MCF 10A (cell line): Measurements from ENCODE around the gene ARMC9. TPM values are rescaled to one million over a fixed set of nuclear protein-coding genes. Genes with fewer than 3 reads are reported as not detected.

Source experiments
- BruUV-seq: library from RNA; stranded (reverse); fragments of 400-500 nt; replicated peaks from 2 replicates; lab custom pipeline; 2021; lab: Mats Ljungman, UMichigan
- CTCF ChIA-PET: fragments of 300-600 bp; sonication (Branson Sonifier 250); formaldehyde crosslinking; extraction: SDS; loops from one replicate; lab custom pipeline; 2021; ENCODE audit warnings: antibody characterized with exemption, inconsistent platforms; lab: Yijun Ruan, JAX
- POLR2A ChIA-PET: fragments of 300-600, 350-650 bp; sonication (Branson Sonifier 250); formaldehyde crosslinking; extraction: SDS; loops from one replicate; lab custom pipeline; 2020; ENCODE audit warnings: antibody characterized with exemption, inconsistent platforms; lab: Yijun Ruan, JAX
- DNase-seq: peaks from one replicate; pipeline ENCODE4 v3.0.0-alpha.2; 2018; ENCODE audit not compliant: unreplicated experiment
- H3K27ac Mint-ChIP-seq: one replicate; pipeline ENCODE4 v1.8.0; 2022; ENCODE audit warnings: mild to moderate bottlenecking, low read depth, mixed read lengths; ENCODE audit not compliant: unreplicated experiment
- H3K27me3 Mint-ChIP-seq: one replicate; pipeline ENCODE4 v1.8.0; 2022; ENCODE audit warnings: mixed read lengths; ENCODE audit not compliant: insufficient read depth, unreplicated experiment
- H3K36me3 Mint-ChIP-seq: one replicate; pipeline ENCODE4 v1.8.0; 2022; ENCODE audit warnings: mild to moderate bottlenecking, moderate library complexity, mixed read lengths; ENCODE audit not compliant: insufficient read depth, unreplicated experiment
- H3K4me1 Mint-ChIP-seq: one replicate; pipeline ENCODE4 v1.8.0; 2022; ENCODE audit warnings: mixed read lengths; ENCODE audit not compliant: insufficient read depth, unreplicated experiment
- H3K4me3 Mint-ChIP-seq: one replicate; pipeline ENCODE4 v1.8.0; 2022; ENCODE audit warnings: mild to moderate bottlenecking, moderate library complexity, mixed read lengths; ENCODE audit not compliant: unreplicated experiment
- H3K9me3 Mint-ChIP-seq: one replicate; pipeline ENCODE4 v1.8.0; 2022; ENCODE audit warnings: mixed read lengths; ENCODE audit not compliant: unreplicated experiment
- CTCF ChIP-seq: fragments of 200-600 bp; IDR thresholded peaks from one replicate; pipeline ENCODE4 v1.8.0; 2022; ENCODE audit warnings: antibody characterized with exemption, mild to moderate bottlenecking; ENCODE audit not compliant: unreplicated experiment
- intact Hi-C: fragments of 100-400 bp; cut with micrococcal nuclease; formaldehyde crosslinking; loops from 2 replicates; pipeline ENCODE4 v1.14.1; 2022
- total RNA-seq: library from RNA; stranded (reverse); gene quantifications from 2 replicates; pipeline ENCODE4 v1.2.3, GENCODE V29; 2022

Gene ARMC9
- total RNA-seq, 1 experiment from 2014 or later = 16.5 TPM

GRCh38 chr2:231228974-231229529 lies 30.6 kb downstream of the ARMC9 start:
- peaks cover under 1% of the 10 kb centered on the region for H3K36me3 Mint-ChIP-seq
- H3K27me3 Mint-ChIP-seq = no peaks in the 10 kb centered on the region
- no peak overlapping the region for H3K4me3 Mint-ChIP-seq
- POLR2A ChIA-PET = interaction anchor here (1.1 kb wide), 1 partner anchor 100 kb away, joined by 3 read pairs; no protein-coding TSS in a partner anchor
- intact Hi-C loops = no loop called here
- no peak overlapping the region for H3K27ac Mint-ChIP-seq
- CTCF ChIA-PET = interaction anchor here (0.7 to 10.6 kb wide), 6 partner anchors 125 to 276 kb away, joined by 3 to 156 read pairs (median 5); no protein-coding TSS in a partner anchor
- BruUV-seq = no TSS peak
- no peak for DNase-seq
- H3K4me1 Mint-ChIP-seq = no peaks in the 10 kb centered on the region
- H3K9me3 Mint-ChIP-seq = no peaks in the 10 kb centered on the region
- no peak for TF ChIP-seq CTCF

GRCh38 chr2:231235217-231235616 lies 36.8 kb downstream of the ARMC9 start:
- Mint-ChIP-seq H3K27me3 (no peaks in the 10 kb centered on the region), H3K4me3 (no peak overlapping the region), H3K4me1 (no peaks in the 10 kb centered on the region), H3K9me3 (no peaks in the 10 kb centered on the region), H3K36me3 (peaks cover 28% of the 10 kb centered on the region), H3K27ac (no peak overlapping the region)
- DNase-seq = no peak
- no peak for TF ChIP-seq CTCF
- intact Hi-C loops = no loop called here
- BruUV-seq = no TSS peak
- ChIA-PET CTCF (interaction anchor here (1.2 kb wide), 1 partner anchor 171 kb away, joined by 3 read pairs; no protein-coding TSS in a partner anchor), POLR2A (no interaction called here)

GRCh38 chr2:231238689-231239088 lies 40.3 kb downstream of the ARMC9 start:
- H3K9me3 Mint-ChIP-seq = no peaks in the 10 kb centered on the region
- no peaks in the 10 kb centered on the region for H3K27me3 Mint-ChIP-seq
- H3K4me1 Mint-ChIP-seq = no peaks in the 10 kb centered on the region
- ChIA-PET POLR2A (no interaction called here), CTCF (interaction anchor here (0.8 to 2.3 kb wide), 4 partner anchors 11 to 173 kb away, joined by 3 to 12 read pairs (median 3); no protein-coding TSS in a partner anchor)
- BruUV-seq = no TSS peak
- H3K36me3 Mint-ChIP-seq = peaks cover 44% of the 10 kb centered on the region
- H3K27ac Mint-ChIP-seq = no peak overlapping the region
- no peak for TF ChIP-seq CTCF
- H3K4me3 Mint-ChIP-seq = no peak overlapping the region
- no peak for DNase-seq
- intact Hi-C loops = no loop called here

DNA sequence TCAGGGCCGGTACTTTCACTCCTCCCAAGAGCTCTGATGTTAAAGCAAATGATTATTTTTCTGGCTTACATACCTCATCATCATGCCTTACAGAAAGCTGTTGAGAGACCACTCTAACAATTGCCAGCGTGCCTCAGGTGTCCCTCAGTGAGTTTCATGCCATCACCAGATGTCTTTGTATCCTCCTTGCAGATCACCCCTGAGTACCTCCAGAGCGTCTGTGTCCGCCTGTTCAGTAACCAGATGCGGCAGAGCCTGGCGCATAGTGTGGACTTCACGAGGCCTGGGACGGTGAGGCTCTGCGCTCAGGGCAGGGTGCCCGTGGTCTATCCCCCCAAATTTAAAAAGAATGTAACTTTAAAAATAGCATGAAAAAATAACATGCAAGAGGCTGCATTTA lies 41.3 kb downstream of the ARMC9 start:
- intact Hi-C loops = no loop called here
- ChIA-PET POLR2A (no interaction called here), CTCF (interaction anchor here (0.7 to 2.3 kb wide), 4 partner anchors 12 to 163 kb away, joined by 3 to 12 read pairs (median 3); no protein-coding TSS in a partner anchor)
- no peak for TF ChIP-seq CTCF
- Mint-ChIP-seq H3K9me3 (no peaks in the 10 kb centered on the region), H3K4me3 (no peak overlapping the region), H3K27ac (no peak overlapping the region), H3K4me1 (no peaks in the 10 kb centered on the region), H3K36me3 (peaks cover 41% of the 10 kb centered on the region), H3K27me3 (no peaks in the 10 kb centered on the region)
- no peak for DNase-seq
- BruUV-seq = no TSS peak
